ENCODE data around the gene TNFAIP2.

TNFAIP2 gene

DNA sequence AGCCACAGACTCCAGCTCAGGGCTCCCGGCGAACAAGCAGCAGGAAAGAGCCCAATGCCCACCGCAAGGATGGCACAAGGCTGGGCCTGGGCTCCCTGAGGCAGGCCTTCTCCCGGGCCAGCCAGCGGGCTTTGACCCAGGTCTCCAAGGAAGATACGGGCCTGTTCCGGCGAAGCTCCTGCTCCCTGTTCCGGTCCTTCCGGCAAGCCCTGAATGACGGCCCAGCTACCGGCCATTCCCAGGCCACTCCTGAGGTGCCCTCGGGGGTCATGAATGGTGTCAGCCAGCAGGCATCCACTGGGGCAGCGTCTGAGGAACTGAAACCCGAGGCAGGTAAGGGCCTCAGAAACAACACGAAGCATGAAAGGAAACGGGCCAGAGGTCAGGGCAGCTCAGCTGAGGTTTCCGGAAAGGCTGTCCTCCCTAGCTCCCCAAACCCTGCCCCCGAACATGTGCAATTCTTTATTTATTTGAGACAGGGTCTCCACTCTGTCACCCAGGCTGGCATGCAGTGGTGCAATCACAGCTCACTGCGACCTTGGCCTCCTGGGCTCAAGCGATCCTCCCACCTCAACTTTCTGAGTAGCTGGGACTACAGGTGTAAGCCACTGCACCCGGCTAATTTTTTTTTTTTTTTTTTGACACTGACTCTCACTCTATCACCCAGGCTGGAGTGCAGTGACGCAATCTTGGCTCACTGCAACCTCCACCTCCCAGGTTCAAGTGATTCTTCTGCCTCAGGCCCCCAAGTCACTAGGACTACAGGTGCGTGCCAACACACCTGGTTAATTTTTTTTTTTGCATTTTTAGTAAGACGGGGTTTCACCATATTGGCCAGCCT lies 22.8 kb upstream of the TNFAIP2 start:
- no peak overlapping the region for H3K4me3 ChIP-seq (ENCODE audit: low read depth, low read length)
- TF ChIP-seq, protein P1, sequence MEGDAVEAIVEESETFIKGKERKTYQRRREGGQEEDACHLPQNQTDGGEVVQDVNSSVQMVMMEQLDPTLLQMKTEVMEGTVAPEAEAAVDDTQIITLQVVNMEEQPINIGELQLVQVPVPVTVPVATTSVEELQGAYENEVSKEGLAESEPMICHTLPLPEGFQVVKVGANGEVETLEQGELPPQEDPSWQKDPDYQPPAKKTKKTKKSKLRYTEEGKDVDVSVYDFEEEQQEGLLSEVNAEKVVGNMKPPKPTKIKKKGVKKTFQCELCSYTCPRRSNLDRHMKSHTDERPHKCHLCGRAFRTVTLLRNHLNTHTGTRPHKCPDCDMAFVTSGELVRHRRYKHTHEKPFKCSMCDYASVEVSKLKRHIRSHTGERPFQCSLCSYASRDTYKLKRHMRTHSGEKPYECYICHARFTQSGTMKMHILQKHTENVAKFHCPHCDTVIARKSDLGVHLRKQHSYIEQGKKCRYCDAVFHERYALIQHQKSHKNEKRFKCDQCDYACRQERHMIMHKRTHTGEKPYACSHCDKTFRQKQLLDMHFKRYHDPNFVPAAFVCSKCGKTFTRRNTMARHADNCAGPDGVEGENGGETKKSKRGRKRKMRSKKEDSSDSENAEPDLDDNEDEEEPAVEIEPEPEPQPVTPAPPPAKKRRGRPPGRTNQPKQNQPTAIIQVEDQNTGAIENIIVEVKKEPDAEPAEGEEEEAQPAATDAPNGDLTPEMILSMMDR (IDR thresholded peaks at IDR 0.05; ENCODE audit: borderline replicate concordance, insufficient read depth, low read depth, low read length): no peak

DNA sequence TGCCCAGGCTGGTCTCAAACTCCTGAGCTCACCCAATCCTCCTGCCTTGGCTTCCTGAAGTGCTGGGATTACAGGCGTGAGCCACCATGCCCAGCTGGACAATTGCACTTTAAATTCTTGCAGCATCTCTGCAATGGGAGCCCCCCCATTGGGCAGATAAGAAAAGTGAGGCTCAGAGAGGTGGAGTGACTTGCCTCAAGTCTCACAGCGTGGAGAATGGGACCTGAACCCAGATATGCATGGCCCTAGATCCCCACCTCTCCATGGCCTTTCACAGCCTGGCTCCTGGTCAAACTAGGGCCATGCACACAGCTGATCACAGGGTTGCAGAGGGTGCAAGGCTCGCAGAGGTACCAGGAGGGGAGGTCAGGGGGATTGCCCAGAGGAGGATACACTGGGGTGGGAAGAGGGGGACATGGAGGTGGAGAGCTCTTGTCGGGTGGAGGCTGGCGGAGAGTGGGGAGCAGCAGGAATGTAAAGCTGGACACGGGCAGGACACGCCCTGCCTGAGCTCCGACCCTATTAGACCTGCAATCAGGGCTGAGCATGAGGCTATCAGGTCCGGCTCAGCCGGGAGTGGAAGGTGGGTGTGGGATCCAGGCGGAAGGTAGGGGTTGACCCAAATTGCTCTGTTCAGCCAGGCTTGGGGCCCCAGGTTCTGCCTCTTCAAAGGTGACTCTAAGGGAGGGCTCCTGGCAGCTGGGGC lies 21.9 kb upstream of the TNFAIP2 start:
- no peak overlapping the region for H3K4me3 ChIP-seq (ENCODE audit: low read depth, low read length)
- TF ChIP-seq, protein P1 (IDR thresholded peaks at IDR 0.05; ENCODE audit: borderline replicate concordance, insufficient read depth, low read depth, low read length): no peak

DNA sequence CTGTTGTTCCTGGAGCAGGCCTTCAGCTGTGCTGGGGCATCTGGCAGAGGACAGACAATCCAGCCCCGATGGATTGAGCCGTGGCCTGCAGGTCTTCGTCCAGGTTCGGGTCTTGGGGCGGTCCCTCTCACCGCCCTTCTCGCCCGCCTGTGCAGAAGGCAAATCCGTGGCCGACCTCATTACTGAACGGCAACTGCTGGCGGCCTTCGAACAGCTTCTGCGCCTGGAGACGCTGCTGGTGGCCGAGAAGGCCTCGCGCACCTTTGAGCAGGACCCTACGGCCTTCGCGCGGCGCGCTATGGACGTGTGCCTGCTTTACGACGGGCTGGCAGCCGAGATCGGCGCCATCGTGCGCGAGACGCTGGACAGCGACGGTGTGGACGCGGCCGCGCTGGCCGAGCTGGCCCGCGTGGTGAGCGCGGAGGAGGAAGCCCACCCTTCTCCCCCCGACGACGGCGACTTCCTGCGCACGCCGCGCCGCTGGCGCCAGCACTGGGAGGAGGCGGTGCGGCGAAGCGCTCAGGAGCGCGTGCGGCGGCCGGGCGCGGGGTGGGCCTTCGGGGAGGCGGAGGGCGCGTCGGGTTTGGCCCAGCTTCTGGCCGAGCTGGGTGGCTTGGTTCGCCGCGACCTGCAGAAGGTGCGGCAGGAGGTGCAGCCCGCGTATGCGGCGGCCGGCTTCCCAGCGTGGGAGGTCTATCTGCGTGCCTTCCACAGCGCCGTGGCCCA lies 21.1 kb upstream of the TNFAIP2 start:
- TF ChIP-seq, protein P1 (IDR thresholded peaks at IDR 0.05; ENCODE audit: borderline replicate concordance, insufficient read depth, low read depth, low read length): no peak
- H3K4me3 ChIP-seq (ENCODE audit: low read depth, low read length): no peak overlapping the region

DNA sequence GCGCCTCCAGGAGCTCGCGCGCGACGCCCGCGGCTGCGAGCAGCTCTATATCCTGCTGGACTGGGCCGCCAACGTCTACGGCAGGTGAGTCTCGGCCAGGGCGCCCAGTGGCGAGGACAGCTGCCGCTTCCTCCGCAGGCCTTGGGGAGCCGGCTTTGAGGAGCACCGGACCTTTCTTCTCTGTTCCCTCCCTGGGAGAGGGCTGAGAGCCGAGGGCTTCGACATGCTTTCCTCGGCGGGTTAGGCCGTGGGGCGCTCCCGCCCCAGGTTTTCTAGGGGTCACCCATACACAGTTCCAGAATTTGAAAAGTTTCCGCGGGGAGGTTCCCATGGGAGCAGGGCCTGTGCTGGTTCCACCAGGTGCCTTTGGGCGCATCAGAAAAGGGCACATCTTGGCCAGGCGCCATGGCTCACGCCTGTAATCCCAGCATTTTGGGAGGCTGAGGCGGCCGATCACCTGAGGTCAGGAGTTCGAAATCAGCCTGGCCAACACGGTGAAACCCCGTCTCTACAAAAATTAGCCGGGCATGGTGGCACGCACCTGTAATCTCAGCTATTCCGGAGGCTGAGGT lies 20.5 kb upstream of the TNFAIP2 start:
- no peak overlapping the region for H3K4me3 ChIP-seq (ENCODE audit: low read depth, low read length)

DNA sequence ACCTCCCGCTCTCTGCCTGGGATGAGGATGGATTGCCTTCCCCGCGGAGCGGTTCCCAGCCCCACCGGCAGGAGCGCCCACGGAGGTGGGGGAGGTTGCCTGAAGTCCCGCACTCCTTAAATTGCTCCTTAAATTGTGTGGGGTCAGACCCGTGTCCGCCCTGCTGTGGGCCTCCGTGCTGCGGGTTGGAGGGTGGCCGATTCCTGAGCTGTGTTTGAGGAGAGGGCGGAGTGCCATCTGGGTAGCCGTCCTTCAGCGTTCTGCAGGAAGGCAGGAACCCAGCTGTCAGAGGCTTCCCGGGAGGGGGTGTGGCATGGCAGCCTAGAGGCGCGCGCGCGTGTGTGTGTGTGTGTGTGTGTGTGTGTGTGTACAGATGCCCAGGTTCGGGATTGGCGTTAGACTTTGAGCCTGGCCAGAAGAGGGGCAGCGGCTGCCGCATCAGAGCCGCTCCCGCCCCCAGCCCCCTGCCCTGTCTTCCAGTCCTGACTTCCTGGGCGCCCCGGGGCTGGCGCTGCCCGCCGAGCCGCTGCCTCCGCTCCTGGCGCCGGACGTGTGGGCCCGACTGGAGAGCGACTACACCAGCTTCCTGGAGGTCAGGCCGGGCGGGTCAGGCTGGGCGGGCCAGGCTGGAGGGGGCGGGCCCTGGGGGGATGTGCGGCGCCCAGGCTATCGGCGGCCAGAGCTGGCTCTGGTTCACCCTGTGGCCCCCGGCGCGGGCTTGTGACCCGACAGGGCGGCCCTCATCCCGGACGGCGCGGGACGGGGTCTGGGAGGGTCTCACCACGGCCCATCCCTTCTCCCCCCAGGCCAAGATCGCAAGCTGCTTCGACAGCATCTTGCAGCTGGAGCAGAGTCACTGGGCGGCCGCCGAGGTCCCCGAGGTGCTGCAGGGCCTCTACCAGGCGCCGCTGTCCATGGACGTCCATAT lies 19.5 kb upstream of the TNFAIP2 start:
- H3K4me3 ChIP-seq (ENCODE audit: low read depth, low read length): no peak overlapping the region
- TF ChIP-seq, protein P1 (IDR thresholded peaks at IDR 0.05; ENCODE audit: borderline replicate concordance, insufficient read depth, low read depth, low read length): no peak

More for the DNA sequence above, 20.5 kb upstream of the TNFAIP2 start:
- TF ChIP-seq, protein P1 (IDR thresholded peaks at IDR 0.05; ENCODE audit: borderline replicate concordance, insufficient read depth, low read depth, low read length): no peak

DNA sequence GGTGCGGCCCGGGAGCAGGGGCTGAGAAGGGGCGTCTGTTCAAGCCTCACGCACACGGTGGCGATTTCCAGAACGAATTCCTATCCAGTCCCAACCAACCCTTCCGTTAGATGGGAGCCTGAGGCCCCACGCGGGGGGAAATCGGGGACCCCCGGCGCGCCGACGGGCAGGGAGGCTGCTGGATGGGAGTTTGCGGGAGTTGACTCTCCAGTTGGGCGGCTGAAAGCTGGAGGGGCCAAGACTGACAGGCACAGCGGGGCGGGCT lies 18.9 kb upstream of the TNFAIP2 start:
- H3K4me3 ChIP-seq (ENCODE audit: low read depth, low read length): no peak overlapping the region
- TF ChIP-seq, protein P1 (IDR thresholded peaks at IDR 0.05; ENCODE audit: borderline replicate concordance, insufficient read depth, low read depth, low read length): no peak
